HUES6 (cell line): Measurements from ENCODE around the gene MCHR1.

Source experiments
- H3K27ac ChIP-seq: 2 replicates; pipeline ENCODE4 v1.7.0; 2013; ENCODE audit warnings: low read depth, mild to moderate bottlenecking, low read length, inconsistent platforms
- H3K27me3 ChIP-seq: 2 replicates; pipeline ENCODE4 v1.6.1; 2013; ENCODE audit warnings: low read length; ENCODE audit not compliant: control insufficient read depth, insufficient read depth
- H3K36me3 ChIP-seq: 2 replicates; pipeline ENCODE4 v1.6.1; 2013; ENCODE audit warnings: low read length; ENCODE audit not compliant: control insufficient read depth, insufficient read depth
- H3K4me1 ChIP-seq: 2 replicates; pipeline ENCODE4 v1.6.1; 2013; ENCODE audit warnings: low read length; ENCODE audit not compliant: control insufficient read depth, insufficient read depth
- H3K4me3 ChIP-seq: 2 replicates; pipeline ENCODE4 v1.5.1; 2013; ENCODE audit warnings: low read depth, low read length
- H3K9ac ChIP-seq: one replicate; pipeline ENCODE4 v1.6.1; 2013; ENCODE audit warnings: mild to moderate bottlenecking, low read length
- H3K9me3 ChIP-seq: 2 replicates; pipeline ENCODE4 v1.6.1; 2013; ENCODE audit warnings: low read depth, low read length; ENCODE audit not compliant: control insufficient read depth, insufficient read depth

The MCHR1 gene

DNA sequence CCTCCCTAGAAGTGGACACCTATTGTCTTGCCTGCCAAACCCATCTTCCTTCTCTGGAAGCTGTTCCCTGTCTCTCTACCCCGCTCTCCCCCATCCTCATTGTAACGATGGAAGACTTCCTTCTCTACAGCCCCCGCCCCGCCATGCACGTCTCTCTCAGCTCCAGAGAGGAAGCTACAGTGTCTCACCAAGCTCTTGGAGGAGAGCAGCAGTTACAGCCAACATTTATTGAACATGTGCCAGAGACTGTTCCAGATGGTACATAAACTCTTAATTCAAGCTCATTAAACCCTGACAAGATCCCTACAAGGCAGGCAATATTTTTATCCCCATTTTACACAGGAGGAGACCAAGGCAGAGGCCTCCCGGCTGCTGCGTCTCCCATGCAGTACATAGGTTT is 15.1 kb downstream of the MCHR1 start:
- H3K9me3 ChIP-seq, result no peaks in the 10 kb centered on the region
- peaks cover 17% of the 10 kb centered on the region for H3K4me1 ChIP-seq
- no peak overlapping the region for H3K4me3 ChIP-seq
- H3K9ac ChIP-seq, result no peak overlapping the region
- H3K36me3 ChIP-seq, result no peaks in the 10 kb centered on the region
- H3K27ac ChIP-seq, result no peak overlapping the region
- no peaks in the 10 kb centered on the region for H3K27me3 ChIP-seq

DNA sequence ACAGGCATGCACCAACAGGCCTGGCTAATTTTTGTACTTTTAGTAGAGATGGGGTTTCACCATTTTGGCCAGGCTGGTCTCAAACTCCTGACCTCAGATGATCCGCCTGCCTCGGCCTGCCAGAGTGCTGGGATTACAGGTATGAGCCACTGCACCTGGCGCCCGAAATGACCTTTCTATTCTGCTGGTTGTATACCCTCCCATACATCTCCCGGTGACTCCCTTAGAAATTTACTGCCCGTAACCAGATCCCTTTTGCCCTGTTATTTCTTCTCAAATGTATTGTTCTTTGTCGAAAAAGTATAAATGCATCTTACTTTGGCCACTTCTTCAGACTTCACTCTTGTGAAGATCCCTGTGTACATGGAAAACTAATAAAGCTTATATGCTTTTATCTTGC is 22.0 kb downstream of the MCHR1 start:
- no peaks in the 10 kb centered on the region; the same call in 1 of the 2 replicates for H3K4me1 ChIP-seq
- H3K36me3 ChIP-seq, result no peaks in the 10 kb centered on the region
- no peak overlapping the region for H3K27ac ChIP-seq
- H3K9me3 ChIP-seq, result no peaks in the 10 kb centered on the region
- H3K9ac ChIP-seq, result no peak overlapping the region
- H3K27me3 ChIP-seq, result no peaks in the 10 kb centered on the region
- H3K4me3 ChIP-seq, result no peak overlapping the region

DNA sequence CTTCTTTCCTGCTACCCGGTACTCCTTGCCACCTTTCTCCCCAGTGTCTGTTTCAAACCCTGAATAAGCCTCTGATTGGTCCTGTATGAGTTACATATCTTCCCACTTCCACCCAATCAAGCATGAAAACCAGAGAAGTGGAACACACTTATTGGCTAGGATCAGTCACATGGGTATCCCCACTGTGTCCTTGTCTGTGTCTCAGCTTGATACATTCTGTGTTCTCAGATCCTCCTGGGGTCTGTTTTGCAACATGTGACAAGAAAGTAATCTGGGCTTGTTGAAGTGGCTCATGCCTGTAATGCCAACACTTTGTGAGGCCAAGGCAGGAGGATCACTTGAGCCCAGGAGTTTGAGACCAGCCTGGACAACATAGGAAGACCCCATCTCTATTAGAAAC is 23.9 kb downstream of the MCHR1 start:
- H3K9ac ChIP-seq, result no peak overlapping the region
- H3K27me3 ChIP-seq, result no peaks in the 10 kb centered on the region
- peaks cover 13% of the 10 kb centered on the region for H3K9me3 ChIP-seq
- H3K4me1 ChIP-seq, result no peaks in the 10 kb centered on the region; the same call in 1 of the 2 replicates
- no peaks in the 10 kb centered on the region for H3K36me3 ChIP-seq
- no peak overlapping the region for H3K4me3 ChIP-seq
- no peak overlapping the region for H3K27ac ChIP-seq

DNA sequence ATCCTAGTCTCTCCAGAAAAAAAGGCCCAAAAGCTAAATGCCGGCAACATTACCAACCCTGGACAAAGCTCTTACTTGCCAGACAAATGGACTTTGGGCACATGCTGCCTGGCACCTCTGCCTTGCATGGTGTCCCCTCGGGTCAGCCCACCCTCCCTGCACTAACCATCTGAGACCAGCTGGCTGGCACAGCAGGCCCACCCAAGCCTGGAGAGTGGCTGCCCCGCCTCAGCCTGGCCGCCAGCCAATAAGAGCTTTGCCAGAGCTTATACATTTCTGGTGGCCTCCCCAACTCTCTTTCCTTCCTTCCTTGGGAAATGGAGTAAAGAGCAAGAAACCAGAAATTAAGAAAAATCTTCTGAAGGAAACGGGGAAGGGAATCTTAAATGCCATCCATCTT is 24.5 kb downstream of the MCHR1 start:
- Histone ChIP-seq H3K27ac (no peak overlapping the region), H3K4me3 (no peak overlapping the region), H3K4me1 (no peaks in the 10 kb centered on the region; the same call in 1 of the 2 replicates), H3K9ac (no peak overlapping the region), H3K9me3 (peaks cover 13% of the 10 kb centered on the region), H3K27me3 (no peaks in the 10 kb centered on the region), H3K36me3 (no peaks in the 10 kb centered on the region)

DNA sequence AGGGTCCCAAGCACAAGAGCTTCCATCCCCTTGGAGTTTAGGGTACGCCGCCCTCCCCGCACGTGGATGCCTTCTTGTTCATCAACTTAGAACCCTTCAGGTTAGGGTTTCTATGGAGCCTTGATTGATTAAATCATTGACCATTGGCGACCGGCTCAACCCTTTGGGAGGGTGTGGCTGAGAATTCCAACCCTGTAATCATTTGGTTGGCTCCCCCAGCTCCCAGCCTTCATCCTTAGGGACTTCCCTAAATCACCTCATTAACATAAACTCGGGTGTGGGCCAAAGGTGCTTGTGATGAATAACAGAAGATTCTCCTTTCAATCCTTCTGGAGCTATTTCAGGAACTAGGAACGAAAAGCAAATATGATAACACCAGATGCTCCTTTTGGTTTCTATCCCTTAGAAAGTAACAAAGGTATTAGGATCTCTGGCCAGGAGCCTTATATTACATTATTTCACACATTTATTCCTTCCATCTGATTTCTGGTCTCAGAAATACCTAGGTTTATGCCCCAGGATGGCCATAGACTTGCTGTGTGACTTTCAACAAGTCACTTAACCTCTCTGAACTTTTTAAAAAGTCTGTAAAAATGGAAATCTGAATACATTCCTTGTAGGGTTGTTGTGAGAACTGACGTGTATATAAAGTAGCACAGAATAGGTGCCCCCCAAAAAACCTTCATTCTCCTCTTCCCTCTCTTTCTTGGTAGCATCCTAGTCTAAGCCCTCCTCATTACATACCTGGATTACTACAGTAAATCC is 26.8 kb downstream of the MCHR1 start:
- H3K4me1 ChIP-seq, result peaks cover 7% of the 10 kb centered on the region
- no peak overlapping the region for H3K27ac ChIP-seq
- peaks cover 13% of the 10 kb centered on the region for H3K9me3 ChIP-seq
- no peak overlapping the region for H3K9ac ChIP-seq
- H3K36me3 ChIP-seq, result no peaks in the 10 kb centered on the region
- no peak overlapping the region for H3K4me3 ChIP-seq
- H3K27me3 ChIP-seq, result no peaks in the 10 kb centered on the region

DNA sequence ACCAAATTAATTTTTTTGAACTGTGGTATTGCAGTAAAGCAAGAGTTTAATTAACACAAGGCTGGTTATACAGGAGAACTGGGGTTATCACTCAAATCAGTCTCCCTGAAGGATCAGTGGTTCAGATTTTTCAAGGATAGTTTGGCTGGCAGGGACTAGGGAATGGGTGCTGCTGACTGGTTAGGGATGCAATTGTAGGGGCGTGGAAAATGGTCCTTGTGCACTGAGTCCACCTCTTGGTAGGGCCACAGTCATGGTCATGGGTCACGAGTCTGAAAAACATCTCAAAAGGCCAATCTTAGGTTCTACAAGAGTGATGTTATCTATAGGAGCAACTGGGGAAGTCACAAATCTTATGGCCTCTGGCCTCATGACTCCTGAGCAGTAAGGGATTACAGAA is 27.9 kb downstream of the MCHR1 start:
- Histone ChIP-seq H3K36me3 (no peaks in the 10 kb centered on the region), H3K27me3 (no peaks in the 10 kb centered on the region), H3K4me3 (no peak overlapping the region), H3K9me3 (peaks cover 13% of the 10 kb centered on the region), H3K27ac (no peak overlapping the region), H3K4me1 (peaks cover 13% of the 10 kb centered on the region), H3K9ac (no peak overlapping the region)

DNA sequence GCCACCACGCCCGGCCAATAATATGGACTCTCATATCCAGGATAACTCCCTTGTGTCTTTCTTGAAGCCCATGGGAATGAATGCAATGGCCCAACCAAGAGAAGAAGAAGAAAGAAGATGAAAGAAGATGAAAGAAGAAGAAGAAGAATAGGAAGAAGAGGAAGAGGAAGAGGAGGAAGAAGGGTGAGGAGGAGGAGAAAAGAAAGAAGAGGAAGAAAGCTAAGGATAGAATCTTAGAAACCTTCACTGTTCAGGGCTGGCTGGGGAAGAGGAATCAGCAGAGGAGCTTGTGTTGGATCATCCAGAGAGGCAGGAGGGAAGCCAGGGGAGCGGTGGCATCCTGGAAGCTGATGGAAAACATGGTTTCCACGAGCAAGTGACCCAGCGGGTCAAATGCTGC is 28.9 kb downstream of the MCHR1 start:
- H3K27ac ChIP-seq, result no peak overlapping the region
- H3K36me3 ChIP-seq, result no peaks in the 10 kb centered on the region
- H3K9ac ChIP-seq, result no peak overlapping the region
- no peak overlapping the region for H3K4me3 ChIP-seq
- no peaks in the 10 kb centered on the region for H3K27me3 ChIP-seq
- peaks cover 13% of the 10 kb centered on the region for H3K9me3 ChIP-seq
- peaks cover 16% of the 10 kb centered on the region for H3K4me1 ChIP-seq

DNA sequence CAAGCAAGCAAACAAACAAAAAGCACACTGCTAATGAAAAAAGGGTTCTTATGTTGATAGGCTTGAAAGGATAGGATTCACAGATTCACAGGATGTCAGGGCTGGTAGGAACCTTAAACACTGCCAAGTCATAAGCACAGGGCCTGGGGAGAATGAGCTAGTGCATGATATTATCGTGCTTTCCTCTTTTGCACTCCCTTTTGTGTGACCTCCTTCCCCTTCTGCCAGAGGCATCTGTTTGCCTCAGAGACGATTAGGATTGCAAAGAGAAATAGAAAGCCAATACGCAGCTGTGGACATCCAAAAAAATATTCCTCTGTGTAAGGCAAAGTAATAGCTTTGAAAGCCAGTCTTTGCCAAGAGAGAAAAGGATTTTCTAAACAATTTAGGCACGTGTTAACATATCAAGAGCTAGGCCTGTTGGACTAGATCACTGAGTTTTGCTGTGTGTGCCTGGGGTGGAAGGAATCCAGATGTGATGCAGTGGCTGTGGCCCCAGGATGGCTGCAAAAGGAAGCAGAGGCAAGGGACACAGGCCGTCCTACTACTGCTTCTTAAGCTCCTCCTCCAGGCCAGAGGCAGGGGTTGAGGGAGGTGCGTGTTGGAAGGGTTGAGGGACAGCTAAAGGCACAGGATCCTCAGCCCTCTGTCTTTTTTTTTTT is 30.6 kb downstream of the MCHR1 start:
- Histone ChIP-seq H3K4me3 (no peak overlapping the region), H3K4me1 (peaks cover 28% of the 10 kb centered on the region), H3K27me3 (no peaks in the 10 kb centered on the region), H3K27ac (no peak overlapping the region), H3K9me3 (peaks cover 13% of the 10 kb centered on the region), H3K9ac (peak overlapping the region; percentile 35), H3K36me3 (no peaks in the 10 kb centered on the region)

DNA sequence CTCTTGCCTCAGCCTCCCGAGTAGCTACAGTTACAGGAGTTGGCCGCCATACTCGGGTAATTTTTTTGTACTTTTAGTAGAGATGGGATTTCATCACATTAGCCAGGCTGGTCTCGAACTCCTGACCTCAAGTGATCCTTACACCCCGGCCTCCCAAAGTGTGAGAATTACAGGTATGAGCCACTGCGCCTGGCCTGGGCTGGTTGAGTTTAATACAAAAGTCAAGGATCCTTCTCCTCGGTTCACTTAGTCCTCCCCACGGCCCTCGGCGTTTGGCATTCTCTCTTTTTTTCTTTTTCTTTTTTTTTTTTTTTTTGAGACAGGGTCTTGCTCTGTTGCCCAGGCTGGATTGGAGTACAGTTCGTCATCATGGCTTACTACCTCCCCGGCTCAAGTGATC is 33.0 kb downstream of the MCHR1 start:
- H3K27ac ChIP-seq, result no peak overlapping the region
- no peaks in the 10 kb centered on the region for H3K27me3 ChIP-seq
- peaks cover 5% of the 10 kb centered on the region for H3K9me3 ChIP-seq
- no peak overlapping the region for H3K4me3 ChIP-seq
- no peaks in the 10 kb centered on the region for H3K36me3 ChIP-seq
- H3K9ac ChIP-seq, result no peak overlapping the region
- H3K4me1 ChIP-seq, result peaks cover 31% of the 10 kb centered on the region

DNA sequence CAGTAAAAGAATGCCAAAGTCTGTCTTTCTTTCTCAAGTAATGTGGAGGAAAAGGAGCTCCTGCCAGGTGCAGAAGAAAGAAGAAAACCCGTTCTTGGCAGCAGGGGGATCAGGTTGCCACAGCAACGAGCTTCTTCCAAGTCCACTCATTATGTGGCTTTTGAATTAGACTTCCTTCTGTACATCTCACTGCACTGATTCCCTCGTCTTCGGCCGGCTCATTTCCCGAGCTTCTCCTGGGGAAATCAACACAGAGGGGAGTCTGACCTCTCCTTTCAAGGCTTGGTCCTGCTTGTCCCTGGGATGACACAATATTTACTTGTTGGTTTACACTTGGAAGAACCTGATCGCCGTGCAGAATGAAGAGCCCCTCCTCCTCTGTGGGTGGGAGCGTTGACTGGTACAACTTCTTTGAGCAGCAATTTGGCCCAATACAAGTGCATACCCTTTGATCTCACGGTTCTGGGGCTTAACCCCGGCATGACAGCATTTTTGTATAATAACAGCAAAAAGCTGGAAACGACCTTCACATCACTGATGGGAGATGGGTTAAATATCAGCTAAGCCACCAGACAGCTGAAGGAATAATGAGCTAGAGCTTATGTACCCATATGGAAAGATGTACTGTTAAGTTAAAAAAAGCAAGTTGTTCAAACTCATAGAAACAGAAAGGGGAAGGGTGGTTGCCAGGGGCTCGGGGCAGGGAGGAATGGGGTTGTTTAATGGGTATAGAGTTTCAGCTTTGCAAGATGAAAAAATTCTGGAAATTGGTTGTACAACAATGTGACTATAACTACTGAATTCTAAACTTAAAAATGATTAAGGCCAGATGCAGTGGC is 35.4 kb downstream of the MCHR1 start:
- H3K4me3 ChIP-seq, result peak overlapping the region; percentile 24
- H3K27ac ChIP-seq, result peak overlapping the region; percentile 1; the same call in 1 of the 2 replicates
- H3K9me3 ChIP-seq, result no peaks in the 10 kb centered on the region

DNA sequence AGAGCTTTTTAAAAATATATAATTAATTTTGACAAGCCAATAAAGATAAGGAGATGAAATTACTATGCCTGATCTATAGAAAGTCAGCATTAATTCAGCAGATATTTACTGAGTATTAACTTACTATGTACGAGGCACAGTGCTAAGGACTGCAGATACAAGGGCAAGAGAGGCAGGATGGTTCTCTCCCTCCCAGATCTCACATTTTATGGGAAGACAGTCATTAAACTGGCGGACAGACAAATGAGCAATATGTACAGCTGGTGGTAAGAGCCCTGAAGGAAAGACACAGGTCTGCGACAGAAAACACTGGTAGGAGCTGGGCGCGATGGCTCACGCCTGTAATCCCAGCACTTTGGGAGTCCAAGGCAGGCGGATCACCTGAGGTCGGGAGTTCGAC is 36.8 kb downstream of the MCHR1 start:
- H3K9me3 ChIP-seq, result no peaks in the 10 kb centered on the region
- H3K9ac ChIP-seq, result no peak overlapping the region
- no peak overlapping the region for H3K4me3 ChIP-seq
- H3K36me3 ChIP-seq, result no peaks in the 10 kb centered on the region
- H3K27me3 ChIP-seq, result no peaks in the 10 kb centered on the region
- H3K27ac ChIP-seq, result no peak overlapping the region
- peaks cover 42% of the 10 kb centered on the region for H3K4me1 ChIP-seq

More for the DNA sequence above, 35.4 kb downstream of the MCHR1 start:
- Histone ChIP-seq H3K36me3 (no peaks in the 10 kb centered on the region), H3K27me3 (no peaks in the 10 kb centered on the region), H3K4me1 (peaks cover 37% of the 10 kb centered on the region), H3K9ac (peak overlapping the region; percentile 57)
